ENCODE measurements around the gene FBXW8.
A peak's percentile ranks its signal among the peaks of the same experiment; 100 is the strongest.

FBXW8 gene

GRCh38 chr12:117064049-117064448, 153.3 kb downstream of the FBXW8 start:
- peaks cover 88% of the 10 kb centered on the region for H3K4me1 Mint-ChIP-seq (ENCODE audit: low read depth)

DNA sequence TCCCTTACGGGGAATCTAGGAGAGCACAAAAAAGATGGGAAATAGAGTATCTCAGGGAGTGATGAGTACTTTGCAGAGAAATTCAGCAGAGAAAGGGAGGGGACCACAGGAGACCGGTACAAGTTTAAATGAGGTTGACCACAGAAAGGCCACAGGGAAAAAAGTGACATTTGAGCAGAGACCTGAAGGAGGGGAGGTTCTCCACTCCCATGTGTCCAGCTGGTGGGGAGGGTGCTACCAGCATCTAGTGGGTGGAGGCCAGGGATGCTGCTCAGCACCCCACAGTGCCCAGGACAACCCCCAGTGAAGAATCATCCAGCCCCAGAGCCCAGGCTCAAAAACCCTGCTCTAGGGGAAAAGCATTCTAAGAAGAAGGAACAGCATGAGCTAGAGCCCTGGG, 153.8 kb downstream of the FBXW8 start:
- Mint-ChIP-seq H3K4me3 (no peak overlapping the region), H3K27me3 (peaks cover 1% of the 10 kb centered on the region), H3K36me3 (ENCODE audit: low read depth) (no peaks in the 10 kb centered on the region), H3K9me3 (no peaks in the 10 kb centered on the region), H3K27ac (peak overlapping the region; percentile 26), H3K4me1 (ENCODE audit: low read depth) (peaks cover 88% of the 10 kb centered on the region)
- intact Hi-C loops (cut with micrococcal nuclease) = loop anchor here (5.0 kb wide), 1 partner anchor 33 kb away; the partner anchor contains the start of gene TESC

More at GRCh38 chr12:117064049-117064448, 153.3 kb downstream of the FBXW8 start:
- H3K27me3 Mint-ChIP-seq = peaks cover 1% of the 10 kb centered on the region
- no peak overlapping the region for H3K4me3 Mint-ChIP-seq
- intact Hi-C loops (cut with micrococcal nuclease) = loop anchor here (5.0 kb wide), 1 partner anchor 33 kb away; the partner anchor contains the start of gene TESC
- H3K36me3 Mint-ChIP-seq (ENCODE audit: low read depth) = no peaks in the 10 kb centered on the region
- no peaks in the 10 kb centered on the region for H3K9me3 Mint-ChIP-seq
- peak overlapping the region; percentile 79 for H3K27ac Mint-ChIP-seq

DNA sequence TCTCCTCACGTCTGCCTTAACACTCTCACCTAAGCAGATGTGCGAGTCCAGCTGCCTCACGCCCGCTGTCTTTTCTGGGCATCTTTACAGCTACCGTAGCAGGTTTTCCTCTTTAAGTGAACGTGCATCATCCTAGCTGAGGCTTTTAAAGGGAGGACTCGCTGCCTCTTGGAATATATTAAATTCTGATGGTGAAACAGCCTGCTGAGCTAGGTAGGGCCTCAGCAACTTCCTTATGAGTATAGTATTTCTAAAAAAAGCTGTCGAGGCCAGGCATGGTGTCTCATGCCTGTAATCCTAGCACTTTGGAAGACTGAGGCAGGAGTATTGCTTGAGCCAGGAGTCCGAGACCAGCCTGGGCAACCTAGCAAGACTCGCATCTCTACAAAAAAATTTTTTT, 156.3 kb downstream of the FBXW8 start:
- no peak overlapping the region for H3K27ac Mint-ChIP-seq
- intact Hi-C loops (cut with micrococcal nuclease) = no loop called here
- peaks cover 87% of the 10 kb centered on the region for H3K4me1 Mint-ChIP-seq (ENCODE audit: low read depth)
- H3K9me3 Mint-ChIP-seq = no peaks in the 10 kb centered on the region
- H3K27me3 Mint-ChIP-seq = no peaks in the 10 kb centered on the region
- H3K36me3 Mint-ChIP-seq (ENCODE audit: low read depth) = no peaks in the 10 kb centered on the region
- H3K4me3 Mint-ChIP-seq = no peak overlapping the region

DNA sequence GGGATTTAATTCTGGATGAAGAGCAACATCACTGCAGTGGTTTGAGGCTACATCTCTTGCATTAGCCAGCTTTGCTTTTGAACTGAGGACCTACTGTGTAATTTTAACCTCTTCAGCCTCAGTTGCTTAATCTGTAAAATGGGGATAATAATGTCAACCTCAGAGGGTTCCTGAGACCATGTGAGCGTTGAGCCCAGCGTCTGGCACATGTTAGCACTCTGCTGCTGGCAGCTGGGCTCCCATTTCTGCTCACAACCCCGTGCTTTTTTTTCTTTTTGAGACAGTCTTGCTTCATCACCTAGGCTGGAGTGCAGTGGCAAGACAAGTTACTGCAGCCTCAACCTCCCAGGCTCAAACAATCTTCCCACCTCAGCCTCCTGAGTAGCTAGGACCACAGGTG, 156.9 kb downstream of the FBXW8 start:
- Mint-ChIP-seq H3K27ac (no peak overlapping the region), H3K36me3 (ENCODE audit: low read depth) (no peaks in the 10 kb centered on the region), H3K4me1 (ENCODE audit: low read depth) (peaks cover 84% of the 10 kb centered on the region), H3K4me3 (no peak overlapping the region), H3K9me3 (no peaks in the 10 kb centered on the region), H3K27me3 (no peaks in the 10 kb centered on the region)
- intact Hi-C loops (cut with micrococcal nuclease) = no loop called here

DNA sequence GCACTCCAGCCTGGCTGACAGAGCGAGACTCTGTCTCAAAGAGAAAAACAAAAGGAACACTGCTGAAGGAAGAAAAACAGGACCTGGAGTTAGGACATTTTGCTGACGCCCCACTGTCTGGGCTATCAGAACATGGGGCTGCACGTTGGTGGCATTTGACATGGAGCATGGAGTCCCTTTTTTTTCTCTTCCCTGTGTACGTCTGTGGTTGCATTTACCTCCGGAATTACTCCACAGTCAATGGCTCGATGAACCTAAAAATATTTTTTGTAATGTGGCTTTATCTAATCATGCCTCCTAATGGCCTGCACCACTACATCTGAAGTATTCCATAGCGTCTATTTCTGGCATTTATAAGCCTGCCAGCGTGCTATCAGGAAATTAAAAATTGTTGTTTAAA, 157.7 kb downstream of the FBXW8 start:
- no peaks in the 10 kb centered on the region for H3K36me3 Mint-ChIP-seq (ENCODE audit: low read depth)
- H3K27me3 Mint-ChIP-seq = no peaks in the 10 kb centered on the region
- no peak overlapping the region for H3K4me3 Mint-ChIP-seq
- intact Hi-C loops (cut with micrococcal nuclease) = no loop called here
- no peak overlapping the region for H3K27ac Mint-ChIP-seq
- peaks cover 76% of the 10 kb centered on the region for H3K4me1 Mint-ChIP-seq (ENCODE audit: low read depth)
- H3K9me3 Mint-ChIP-seq = no peaks in the 10 kb centered on the region

DNA sequence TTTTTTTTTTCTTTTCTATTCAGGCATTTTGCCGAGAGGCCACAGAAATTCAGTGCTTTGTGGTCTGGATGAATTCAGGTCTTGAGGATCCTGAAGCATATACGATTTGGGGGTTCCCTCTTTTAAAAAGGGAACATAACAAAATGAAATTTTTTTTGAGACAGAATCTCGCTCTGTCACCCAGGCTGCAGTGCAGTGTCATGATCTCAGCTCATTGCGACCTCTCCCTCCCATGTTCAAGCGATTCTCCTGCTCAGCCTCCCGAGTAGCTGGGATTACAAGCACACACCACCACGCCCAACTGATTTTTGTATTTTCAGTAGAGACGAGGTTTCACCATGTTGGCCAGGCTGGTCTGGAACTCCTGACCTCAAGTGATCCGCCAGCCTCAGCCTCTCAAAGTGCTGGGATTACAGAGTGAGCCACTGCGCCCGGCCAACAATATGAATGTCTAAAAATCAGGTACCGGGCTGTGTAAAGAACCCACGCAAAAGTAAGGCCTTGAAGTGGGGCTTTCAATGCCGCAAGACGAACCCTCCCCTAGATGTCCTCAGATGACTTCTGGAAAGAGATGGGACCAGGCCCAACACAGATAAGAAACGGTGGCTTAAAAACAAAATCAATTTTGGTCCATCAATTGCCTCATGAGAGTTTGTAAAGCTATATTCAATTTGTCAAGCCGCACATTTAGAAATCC, 158.5 kb downstream of the FBXW8 start:
- no peaks in the 10 kb centered on the region for H3K9me3 Mint-ChIP-seq
- H3K27me3 Mint-ChIP-seq = no peaks in the 10 kb centered on the region
- peak overlapping the region; percentile 63 for H3K27ac Mint-ChIP-seq
- no peaks in the 10 kb centered on the region for H3K36me3 Mint-ChIP-seq (ENCODE audit: low read depth)
- H3K4me1 Mint-ChIP-seq (ENCODE audit: low read depth) = peaks cover 70% of the 10 kb centered on the region
- H3K4me3 Mint-ChIP-seq = no peak overlapping the region
- intact Hi-C loops (cut with micrococcal nuclease) = no loop called here

DNA sequence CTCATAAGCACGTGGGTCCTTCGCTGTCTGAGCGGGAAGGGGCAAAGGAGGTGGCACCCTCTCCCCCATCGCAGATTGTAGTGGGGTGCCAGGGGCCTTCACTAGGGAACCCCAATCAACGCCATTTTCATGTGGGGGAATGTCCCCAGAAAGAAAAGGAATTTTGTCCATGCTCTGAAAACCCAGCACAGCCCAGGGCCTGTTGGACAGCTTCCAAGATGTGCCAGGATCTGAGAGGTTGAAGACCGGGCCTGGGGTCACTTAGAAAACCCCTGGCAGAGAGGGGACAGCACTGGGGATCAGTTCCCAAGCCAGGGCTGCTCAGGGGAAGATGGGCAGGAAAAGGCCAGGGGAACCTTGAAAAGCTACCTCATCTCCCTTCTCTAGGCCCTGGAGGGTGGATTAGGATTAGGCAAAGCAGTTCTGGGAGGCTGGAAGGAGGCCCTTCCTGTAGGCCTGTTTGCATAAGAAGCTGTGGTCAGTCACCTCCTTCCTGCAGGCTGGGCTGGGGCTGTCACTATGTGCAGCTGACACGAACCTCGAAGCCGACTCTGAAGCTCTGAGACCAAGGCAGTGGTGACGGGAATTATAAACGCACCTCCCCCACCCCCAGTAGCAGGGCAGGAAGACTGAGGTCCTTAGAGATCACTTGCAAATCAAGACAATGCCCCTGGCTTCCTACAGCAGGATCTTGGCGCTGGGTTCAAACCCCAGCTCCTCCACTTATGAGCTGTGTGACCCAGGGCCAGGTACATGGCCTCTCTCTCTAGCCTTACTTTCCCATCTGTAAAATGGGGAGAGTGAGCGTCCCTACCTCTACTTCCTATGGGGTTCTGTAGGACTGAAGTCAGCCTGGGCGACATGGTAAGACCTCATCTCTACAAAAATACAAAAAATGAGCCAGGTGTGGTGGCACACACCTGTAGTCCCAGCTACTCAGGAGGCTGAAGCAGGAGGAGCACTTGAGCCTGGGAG, 159.5 kb downstream of the FBXW8 start:
- no peak overlapping the region for H3K4me3 Mint-ChIP-seq
- no peaks in the 10 kb centered on the region for H3K9me3 Mint-ChIP-seq
- peak overlapping the region; percentile 78 for H3K27ac Mint-ChIP-seq
- peaks cover 60% of the 10 kb centered on the region for H3K4me1 Mint-ChIP-seq (ENCODE audit: low read depth)
- no peaks in the 10 kb centered on the region for H3K36me3 Mint-ChIP-seq (ENCODE audit: low read depth)
- H3K27me3 Mint-ChIP-seq = no peaks in the 10 kb centered on the region
- intact Hi-C loops (cut with micrococcal nuclease) = no loop called here

GRCh38 chr12:117071009-117071408, 160.3 kb downstream of the FBXW8 start:
- Mint-ChIP-seq H3K36me3 (ENCODE audit: low read depth) (no peaks in the 10 kb centered on the region), H3K4me3 (no peak overlapping the region), H3K27ac (peak overlapping the region; percentile 78), H3K27me3 (no peaks in the 10 kb centered on the region), H3K4me1 (ENCODE audit: low read depth) (peaks cover 54% of the 10 kb centered on the region), H3K9me3 (no peaks in the 10 kb centered on the region)
- intact Hi-C loops (cut with micrococcal nuclease) = no loop called here

GRCh38 chr12:117072106-117072505, 161.4 kb downstream of the FBXW8 start:
- Mint-ChIP-seq H3K4me3 (no peak overlapping the region), H3K27me3 (no peaks in the 10 kb centered on the region), H3K36me3 (ENCODE audit: low read depth) (no peaks in the 10 kb centered on the region), H3K9me3 (no peaks in the 10 kb centered on the region), H3K27ac (no peak overlapping the region), H3K4me1 (ENCODE audit: low read depth) (peaks cover 53% of the 10 kb centered on the region)
- intact Hi-C loops (cut with micrococcal nuclease) = no loop called here

DNA sequence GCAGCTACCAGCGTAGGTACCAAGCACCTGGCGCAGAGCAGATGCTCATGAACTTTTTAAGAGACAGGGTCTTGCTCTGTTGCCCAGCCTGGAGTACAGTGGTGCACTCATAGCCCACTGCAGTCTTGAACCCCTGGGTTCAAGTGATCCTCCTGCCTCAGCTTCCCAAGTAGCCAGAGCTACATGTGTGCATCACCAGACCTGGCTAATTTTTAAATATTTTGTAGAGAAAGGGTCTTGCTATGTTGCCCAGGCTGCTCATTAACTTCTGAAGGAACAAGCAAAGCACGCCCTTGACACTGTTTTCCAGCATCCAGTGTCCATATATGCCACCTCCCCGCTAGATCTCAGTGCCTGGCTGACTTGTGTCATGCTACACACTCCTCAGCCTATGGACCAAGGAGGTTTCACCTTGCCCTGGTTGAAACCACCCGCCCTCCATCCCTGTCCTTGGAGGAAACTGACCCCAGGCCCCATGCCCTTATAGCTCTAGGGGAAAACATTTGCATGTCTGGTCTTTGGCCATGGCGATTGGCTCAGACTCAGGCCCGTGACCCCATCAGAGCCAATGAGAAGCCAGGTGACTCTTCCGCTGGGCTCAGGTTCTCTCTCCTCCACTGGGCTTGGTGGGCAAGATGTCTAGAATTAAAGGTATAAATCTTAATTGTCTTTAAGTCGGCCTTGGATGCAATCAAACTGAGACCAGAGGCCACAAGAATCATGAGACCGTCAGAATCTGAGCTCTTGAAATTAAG, 162.2 kb downstream of the FBXW8 start:
- H3K9me3 Mint-ChIP-seq = no peaks in the 10 kb centered on the region
- intact Hi-C loops (cut with micrococcal nuclease) = no loop called here
- no peak overlapping the region for H3K4me3 Mint-ChIP-seq
- H3K4me1 Mint-ChIP-seq (ENCODE audit: low read depth) = peaks cover 52% of the 10 kb centered on the region
- H3K27me3 Mint-ChIP-seq = no peaks in the 10 kb centered on the region
- no peaks in the 10 kb centered on the region for H3K36me3 Mint-ChIP-seq (ENCODE audit: low read depth)
- no peak overlapping the region for H3K27ac Mint-ChIP-seq

DNA sequence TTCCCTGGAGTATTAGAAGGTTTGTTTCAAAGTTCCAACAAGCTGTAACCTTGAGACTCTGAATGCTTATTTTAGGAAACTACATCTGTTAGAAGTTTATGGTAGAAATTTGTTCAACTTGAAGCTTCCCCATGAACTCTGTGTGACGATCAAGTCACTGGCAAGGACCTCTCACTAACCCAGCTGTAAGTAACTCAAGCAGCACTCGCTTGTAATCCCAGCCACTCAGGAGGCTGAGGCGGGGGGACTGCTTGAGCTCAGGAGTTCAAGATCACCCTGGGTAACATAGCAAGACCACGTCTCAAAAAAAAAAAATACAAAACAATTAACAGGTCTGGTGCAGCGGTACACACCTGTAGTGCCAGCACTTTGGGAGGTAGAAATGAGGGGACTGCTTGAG, 162.9 kb downstream of the FBXW8 start:
- Mint-ChIP-seq H3K27me3 (no peaks in the 10 kb centered on the region), H3K4me1 (ENCODE audit: low read depth) (peaks cover 45% of the 10 kb centered on the region), H3K4me3 (no peak overlapping the region), H3K27ac (no peak overlapping the region), H3K9me3 (no peaks in the 10 kb centered on the region), H3K36me3 (ENCODE audit: low read depth) (no peaks in the 10 kb centered on the region)
- intact Hi-C loops (cut with micrococcal nuclease) = no loop called here

DNA sequence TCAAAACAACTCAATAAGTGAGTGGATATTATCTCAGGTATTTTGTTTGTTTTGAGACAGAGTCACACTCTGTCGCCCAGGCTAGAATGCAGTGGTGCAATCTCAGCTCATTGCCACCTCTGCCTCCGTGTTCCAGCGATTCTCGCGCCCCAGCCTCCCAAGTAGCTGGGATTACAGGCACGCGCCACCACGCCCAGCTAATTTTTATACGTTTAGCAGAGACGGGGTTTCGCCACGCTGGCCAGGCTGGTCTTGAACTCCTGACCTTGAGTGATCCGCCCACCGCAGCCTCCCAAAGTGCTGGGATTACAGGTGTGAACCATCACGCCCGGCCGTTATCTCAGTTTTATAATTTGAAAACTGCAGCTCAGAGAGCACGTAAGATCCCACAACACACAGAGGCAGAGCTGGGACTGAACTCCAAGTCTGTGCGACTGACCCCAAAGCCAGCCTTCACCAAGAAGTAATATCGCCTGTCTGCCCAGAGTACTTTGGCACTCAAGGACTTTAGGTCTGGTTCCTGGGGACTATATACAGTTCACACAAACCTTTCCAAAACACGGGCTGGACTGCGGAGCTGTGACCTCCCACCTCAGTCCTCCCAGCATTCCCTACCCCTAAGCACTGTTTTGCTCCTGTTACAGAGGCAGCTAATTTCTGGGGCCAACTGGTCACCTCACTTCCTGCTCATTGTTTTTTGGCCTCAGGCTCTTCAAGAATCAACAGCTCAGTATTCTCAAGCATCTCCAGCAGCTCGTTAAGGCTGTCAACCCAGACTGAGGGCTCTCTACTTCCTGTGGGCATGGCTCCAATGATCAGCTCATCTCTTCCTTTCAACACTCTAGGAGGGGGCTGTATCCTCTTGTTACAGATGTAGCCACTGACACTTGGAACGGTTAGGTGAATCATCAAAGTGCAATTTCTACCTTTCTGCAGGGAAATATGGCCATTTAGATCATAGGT, 165.9 kb downstream of the FBXW8 start:
- H3K4me1 Mint-ChIP-seq (ENCODE audit: low read depth) = peaks cover 18% of the 10 kb centered on the region
- intact Hi-C loops (cut with micrococcal nuclease) = no loop called here
- no peaks in the 10 kb centered on the region for H3K36me3 Mint-ChIP-seq (ENCODE audit: low read depth)
- H3K9me3 Mint-ChIP-seq = no peaks in the 10 kb centered on the region
- H3K27ac Mint-ChIP-seq = peak overlapping the region; percentile 41
- no peak overlapping the region for H3K4me3 Mint-ChIP-seq
- H3K27me3 Mint-ChIP-seq = no peaks in the 10 kb centered on the region

- H3K36me3 Mint-ChIP-seq (ENCODE audit: low read depth) = no peaks in the 10 kb centered on the region
- no peaks in the 10 kb centered on the region for H3K27me3 Mint-ChIP-seq
- H3K9me3 Mint-ChIP-seq = no peaks in the 10 kb centered on the region
- H3K27ac Mint-ChIP-seq = no peak overlapping the region
- intact Hi-C loops (cut with micrococcal nuclease) = no loop called here
- H3K4me3 Mint-ChIP-seq = no peak overlapping the region
- peaks cover 24% of the 10 kb centered on the region for H3K4me1 Mint-ChIP-seq (ENCODE audit: low read depth)
Measured at GRCh38 chr12:117079487-117079886, 168.7 kb downstream of the FBXW8 start.
